ENCODE data around the gene PRPF18.

DNA sequence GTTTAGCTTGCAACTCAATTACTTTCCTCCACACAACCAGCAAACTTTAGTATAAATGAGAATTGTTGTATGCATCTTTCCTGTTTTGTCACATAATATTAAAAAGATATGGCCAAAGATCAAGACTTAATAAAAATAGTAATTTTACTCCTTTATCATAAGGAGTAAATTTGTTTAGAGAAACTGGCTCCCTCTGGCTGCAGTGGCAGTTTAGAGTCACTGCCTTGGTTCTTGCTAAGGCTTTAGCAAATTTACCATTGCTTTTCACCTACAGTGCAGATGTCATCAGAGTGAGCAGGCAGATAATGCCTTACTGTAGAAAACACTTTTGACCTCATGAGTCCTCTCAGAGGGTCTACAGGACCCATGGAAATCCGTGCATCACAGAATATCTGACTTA is 2.6 kb downstream of the PRPF18 start:
- peak in 1 of 2 donors; percentile 8 for TF ChIP-seq CTCF (conservative IDR thresholded peaks at IDR 0.05 in 1 of 2, IDR thresholded peaks at IDR 0.05 in 1 of 2; ENCODE audit: low read depth in 1 of 2, low read length in 2 of 2)
- TF ChIP-seq EZH2 (IDR thresholded peaks at IDR 0.05; ENCODE audit: low read length, missing control alignments): no peak

Data from fibroblast of lung (primary cell).